HepG2 (cell line): ENCODE data around the gene NDUFC1. TPM values are rescaled to one million over a fixed set of nuclear protein-coding genes. Genes with fewer than 3 reads are reported as not detected.

Experiments used
- ASH2L ChIP-seq: fragments of 300-600, 200-600 bp; sonication (generic); IDR thresholded peaks from 2 replicates; pipeline ENCODE4 v1.7.0; 2017; ENCODE audit warnings: low read depth, mild to moderate bottlenecking, moderate library complexity, mixed read lengths, low read length; ENCODE audit not compliant: insufficient read length
- FOXC1 ChIP-seq: sonication (generic); formaldehyde crosslinking; IDR thresholded peaks from 2 replicates; pipeline ENCODE4 v1.8.0; 2022; ENCODE audit warnings: mild to moderate bottlenecking, missing genetic modification reagents, borderline replicate concordance
- KDM5A ChIP-seq: fragments of 200-600 bp; sonication (generic); IDR thresholded peaks from 2 replicates; pipeline ENCODE4 v1.7.0; 2018; ENCODE audit warnings: antibody characterized with exemption, mild to moderate bottlenecking, low read length, borderline replicate concordance
- KIAA2018 ChIP-seq: sonication (generic); formaldehyde crosslinking; IDR thresholded peaks from 2 replicates; pipeline ENCODE4 v1.5.0; 2020; ENCODE audit warnings: mild to moderate bottlenecking, missing genetic modification reagents, borderline replicate concordance
- PAWR ChIP-seq: sonication (generic); formaldehyde crosslinking; IDR thresholded peaks from 2 replicates; pipeline ENCODE4 v1.4.0; 2020; ENCODE audit warnings: missing genetic modification reagents, mild to moderate bottlenecking, borderline replicate concordance
- RBFOX2 ChIP-seq: fragments of 200-400 bp; formaldehyde crosslinking; IDR thresholded peaks from 2 replicates; pipeline ENCODE4 v1.6.1; 2017; ENCODE audit warnings: low read depth, mild to moderate bottlenecking, low read length
- SIN3A ChIP-seq: IDR thresholded peaks from 2 replicates; pipeline ENCODE4 v1.6.1; 2011; ENCODE audit warnings: low read depth, mild to moderate bottlenecking, control low read depth, low read length, borderline replicate concordance
- SRY ChIP-seq: sonication (generic); formaldehyde crosslinking; IDR thresholded peaks from 2 replicates; pipeline ENCODE4 v1.8.0; 2022; ENCODE audit warnings: mild to moderate bottlenecking, missing genetic modification reagents
- ZNF256 ChIP-seq: sonication (generic); formaldehyde crosslinking; conservative IDR thresholded peaks from 2 replicates; pipeline ENCODE4 v1.4.0; 2020; ENCODE audit warnings: missing genetic modification reagents
- polyA plus RNA-seq, 8 experiments: library from polyadenylated mRNA; depleted of rRNA in 3 of 8; stranded (reverse) in 7 of 8; unstranded in 1 of 8; fragments of >200 nt; fragmentation: Illumina TruSeq in 4 of 8; extraction: Trizol in 4 of 8; gene quantifications; 2 replicates each; pipeline versions ENCODE4 v1.2.1 to v1.2.3, GENCODE V29; 2011 to 2016; ENCODE audit warnings: low read depth in 4 of 8, missing spikeins in 1 of 8, mixed read lengths in 1 of 8; ENCODE audit not compliant: insufficient read depth in 1 of 8
- total RNA-seq, 5 experiments: library from RNA; depleted of rRNA; stranded (reverse); fragments of >200 nt; fragmentation: Illumina TruSeq; extraction: Trizol; gene quantifications; 2 replicates each; pipeline ENCODE4 v1.2.3, GENCODE V29; 2016; ENCODE audit warnings: low read depth in 1 of 5
- TF ChIP-seq, protein P1 (sequence below): sonication (generic); formaldehyde crosslinking; IDR thresholded peaks from 2 replicates; pipeline ENCODE4 v1.5.0; 2020; ENCODE audit warnings: missing genetic modification reagents, mild to moderate bottlenecking, borderline replicate concordance
- TF ChIP-seq, protein P2 (sequence below): sonication (generic); formaldehyde crosslinking; IDR thresholded peaks from 2 replicates; pipeline ENCODE4 v1.5.1; 2020; ENCODE audit warnings: mild to moderate bottlenecking, missing genetic modification reagents, moderate library complexity
- TF ChIP-seq, protein P3 (sequence below): sonication (generic); formaldehyde crosslinking; IDR thresholded peaks from 2 replicates; pipeline ENCODE4 v1.4.0; 2020; ENCODE audit warnings: missing genetic modification reagents

The NDUFC1 gene
- total and polyA plus RNA-seq, 2 of the 13 experiments (the other 11 are each of a cell fraction or from before 2014, with no cell fraction given), result 43.4 to 96.4 TPM

DNA sequence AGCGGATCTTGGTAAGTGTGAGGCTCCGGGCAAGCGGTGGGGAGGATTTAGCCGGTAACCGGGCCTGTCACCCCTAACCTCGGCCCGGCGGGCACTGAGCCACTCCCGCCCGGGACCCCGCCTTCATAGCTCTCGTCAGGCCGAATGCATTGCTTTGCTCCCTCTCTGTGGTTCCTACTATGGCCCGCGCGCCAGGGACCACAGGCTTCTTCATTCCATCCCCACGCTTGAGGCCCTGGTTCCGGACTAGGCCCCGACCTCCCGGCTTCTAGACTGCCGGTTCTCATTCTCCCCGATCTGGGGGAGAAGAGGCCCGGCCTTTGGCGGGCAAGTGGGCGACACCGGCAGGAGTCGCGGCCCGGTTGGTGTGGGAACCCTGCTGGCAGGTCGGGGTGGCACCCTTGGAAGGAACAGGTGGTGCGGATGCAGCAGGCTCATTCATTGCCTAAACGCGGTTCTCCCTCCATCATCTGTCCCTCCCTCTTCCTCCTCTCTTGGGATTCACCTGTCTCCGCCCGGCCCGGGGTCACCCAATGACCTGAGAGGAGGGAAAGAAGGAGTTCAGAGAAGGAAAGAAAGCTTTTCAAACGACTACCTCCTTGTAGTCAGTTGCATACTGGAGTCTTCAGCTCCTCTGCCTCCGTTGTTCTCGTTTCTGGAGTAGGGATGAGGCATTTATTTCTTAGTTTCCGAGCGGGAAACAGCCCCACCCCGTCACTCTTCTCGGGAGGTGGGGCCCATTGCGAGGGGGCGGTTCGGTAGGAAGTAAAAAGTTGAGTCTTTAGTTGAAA is at the start of gene NDUFC1 (continued):
- TF ChIP-seq SRY (CRISPR knock-in tag), result 0 out of 2 replicates have a peak, but pooled peaks have one; percentile 52
- peak; percentile 2 for TF ChIP-seq RBFOX2
- TF ChIP-seq PAWR (CRISPR knock-in tag), result 0 out of 2 replicates have a peak, but pooled peaks have one; percentile 37
- peak; percentile 55; the same call in 1 of the 2 replicates for TF ChIP-seq KDM5A
- peak; percentile 53; the same call in 1 of the 2 replicates for TF ChIP-seq KIAA2018
- TF ChIP-seq, protein P1, sequence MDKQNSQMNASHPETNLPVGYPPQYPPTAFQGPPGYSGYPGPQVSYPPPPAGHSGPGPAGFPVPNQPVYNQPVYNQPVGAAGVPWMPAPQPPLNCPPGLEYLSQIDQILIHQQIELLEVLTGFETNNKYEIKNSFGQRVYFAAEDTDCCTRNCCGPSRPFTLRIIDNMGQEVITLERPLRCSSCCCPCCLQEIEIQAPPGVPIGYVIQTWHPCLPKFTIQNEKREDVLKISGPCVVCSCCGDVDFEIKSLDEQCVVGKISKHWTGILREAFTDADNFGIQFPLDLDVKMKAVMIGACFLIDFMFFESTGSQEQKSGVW (CRISPR knock-in tag), result peak; percentile 94
- TF ChIP-seq ASH2L, result peak; percentile 71
- peak; percentile 5; the same call in 1 of the 2 replicates for TF ChIP-seq SIN3A
- peak; percentile 3; the same call in 1 of the 2 replicates for TF ChIP-seq ZNF256
- TF ChIP-seq, protein P2, sequence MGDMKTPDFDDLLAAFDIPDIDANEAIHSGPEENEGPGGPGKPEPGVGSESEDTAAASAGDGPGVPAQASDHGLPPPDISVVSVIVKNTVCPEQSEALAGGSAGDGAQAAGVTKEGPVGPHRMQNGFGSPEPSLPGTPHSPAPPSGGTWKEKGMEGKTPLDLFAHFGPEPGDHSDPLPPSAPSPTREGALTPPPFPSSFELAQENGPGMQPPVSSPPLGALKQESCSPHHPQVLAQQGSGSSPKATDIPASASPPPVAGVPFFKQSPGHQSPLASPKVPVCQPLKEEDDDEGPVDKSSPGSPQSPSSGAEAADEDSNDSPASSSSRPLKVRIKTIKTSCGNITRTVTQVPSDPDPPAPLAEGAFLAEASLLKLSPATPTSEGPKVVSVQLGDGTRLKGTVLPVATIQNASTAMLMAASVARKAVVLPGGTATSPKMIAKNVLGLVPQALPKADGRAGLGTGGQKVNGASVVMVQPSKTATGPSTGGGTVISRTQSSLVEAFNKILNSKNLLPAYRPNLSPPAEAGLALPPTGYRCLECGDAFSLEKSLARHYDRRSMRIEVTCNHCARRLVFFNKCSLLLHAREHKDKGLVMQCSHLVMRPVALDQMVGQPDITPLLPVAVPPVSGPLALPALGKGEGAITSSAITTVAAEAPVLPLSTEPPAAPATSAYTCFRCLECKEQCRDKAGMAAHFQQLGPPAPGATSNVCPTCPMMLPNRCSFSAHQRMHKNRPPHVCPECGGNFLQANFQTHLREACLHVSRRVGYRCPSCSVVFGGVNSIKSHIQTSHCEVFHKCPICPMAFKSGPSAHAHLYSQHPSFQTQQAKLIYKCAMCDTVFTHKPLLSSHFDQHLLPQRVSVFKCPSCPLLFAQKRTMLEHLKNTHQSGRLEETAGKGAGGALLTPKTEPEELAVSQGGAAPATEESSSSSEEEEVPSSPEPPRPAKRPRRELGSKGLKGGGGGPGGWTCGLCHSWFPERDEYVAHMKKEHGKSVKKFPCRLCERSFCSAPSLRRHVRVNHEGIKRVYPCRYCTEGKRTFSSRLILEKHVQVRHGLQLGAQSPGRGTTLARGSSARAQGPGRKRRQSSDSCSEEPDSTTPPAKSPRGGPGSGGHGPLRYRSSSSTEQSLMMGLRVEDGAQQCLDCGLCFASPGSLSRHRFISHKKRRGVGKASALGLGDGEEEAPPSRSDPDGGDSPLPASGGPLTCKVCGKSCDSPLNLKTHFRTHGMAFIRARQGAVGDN (CRISPR knock-in tag), result peak; percentile 52
- 0 out of 2 replicates have a peak, but pooled peaks have one; percentile 54 for TF ChIP-seq FOXC1
- TF ChIP-seq, protein P3, sequence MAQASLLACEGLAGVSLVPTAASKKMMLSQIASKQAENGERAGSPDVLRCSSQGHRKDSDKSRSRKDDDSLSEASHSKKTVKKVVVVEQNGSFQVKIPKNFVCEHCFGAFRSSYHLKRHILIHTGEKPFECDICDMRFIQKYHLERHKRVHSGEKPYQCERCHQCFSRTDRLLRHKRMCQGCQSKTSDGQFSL (CRISPR knock-in tag), result no peak
